ENCODE results near the gene FBN2. TPM values are rescaled to one million over a fixed set of nuclear protein-coding genes. Genes with fewer than 3 reads are reported as not detected.

FBN2 gene
- total and polyA plus RNA-seq, 2 of the 4 experiments (the other 2 are of a cell fraction): 26.7 to 69.0 TPM

GRCh38 chr5:128480906-128481633, 57.0 kb downstream of the FBN2 start:
- Histone ChIP-seq H3K9me1 (ENCODE audit: insufficient read depth, low read length) (no peaks in the 10 kb centered on the region; the same call in 1 of the 2 replicates), H2BK15ac (ENCODE audit: low read depth, low read length) (no peak overlapping the region)
- dilution Hi-C loops (cut with HindIII; ENCODE audit: low sequenced_read_pairs, unreplicated experiment): no loop called here

More at GRCh38 chr5:128480906-128481633, 57.0 kb downstream of the FBN2 start:
- no peak overlapping the region for H2AFZ ChIP-seq (replicated peaks; ENCODE audit: low read length, poor library complexity)
- CTCF ChIA-PET: no interaction called here
- 92% methylated on average over 2 of the region's 5 CpGs; no CpG with 5 or more reads in 1 of the 2 experiments for WGBS, 2 experiments (ENCODE audit: extremely low coverage in 2 of 2, insufficient read length in 1 of 2)
- DNase-seq (no peak), ATAC-seq (ENCODE audit: low read depth) (no peak)
- intact Hi-C loops (cut with micrococcal nuclease) (no loop called here), in situ Hi-C loops (cut with MboI; ENCODE audit: low sequenced_read_pairs) (loop anchor here (25.0 kb wide), 1 partner anchor 919 kb away; no protein-coding TSS in a partner anchor)
- H3K4ac ChIP-seq (ENCODE audit: low read depth, low read length): no peak overlapping the region
- no peak overlapping the region for H2BK120ac ChIP-seq (ENCODE audit: low read depth, low read length)
- H4K20me1 ChIP-seq (ENCODE audit: insufficient read depth, low read length): no peaks in the 10 kb centered on the region; the same call in 1 of the 2 replicates
- no peak overlapping the region for H2BK5ac ChIP-seq (ENCODE audit: low read depth, low read length, poor library complexity, severe bottlenecking)
- no peak overlapping the region for H3K56ac ChIP-seq (ENCODE audit: extremely low read depth, insufficient read depth, low read length)
- no peak overlapping the region for H3K14ac ChIP-seq (replicated peaks; ENCODE audit: low read depth, low read length)
- no peak overlapping the region for H4K91ac ChIP-seq (ENCODE audit: insufficient read depth, low read depth, low read length)
- H3K4me1 ChIP-seq (ENCODE audit: control insufficient read depth, insufficient read depth, low read length): no peaks in the 10 kb centered on the region
- no peak overlapping the region for H3K23ac ChIP-seq (ENCODE audit: low read depth, low read length)
- no peak overlapping the region for H3K18ac ChIP-seq (ENCODE audit: low read depth, low read length)
- H3K9me3 ChIP-seq (ENCODE audit: control insufficient read depth, insufficient read depth, low read length): no peaks in the 10 kb centered on the region
- no peak overlapping the region for H2AK5ac ChIP-seq (ENCODE audit: low read depth, low read length)
- H4K8ac ChIP-seq (ENCODE audit: low read depth in 2 of 2, low read length in 2 of 2): no peak overlapping the region
- peaks cover 5% of the 10 kb centered on the region; the same call in 1 of the 2 replicates for H3K36me3 ChIP-seq (ENCODE audit: control insufficient read depth, insufficient read depth, low read length)
- no peak overlapping the region for H3K27ac ChIP-seq (ENCODE audit: insufficient read depth, low read length)
- H3K27me3 ChIP-seq (ENCODE audit: control insufficient read depth, insufficient read depth, low read length): no peaks in the 10 kb centered on the region
- peaks cover 0 to 4% of the 10 kb centered on the region in 2 experiments; a peak in 2 of 4 replicates for H3K79me1 ChIP-seq (ENCODE audit: low read depth in 1 of 2, low read length in 2 of 2)
- no peak overlapping the region for H2AK9ac ChIP-seq (replicated peaks; ENCODE audit: low read depth, low read length, poor library complexity)
- no peak overlapping the region for H2BK20ac ChIP-seq (ENCODE audit: low read depth, low read length)
- H3K9ac ChIP-seq (ENCODE audit: low read depth, low read length): no peak overlapping the region
- H3K4me2 ChIP-seq (ENCODE audit: low read depth, low read length): no peak overlapping the region
- POLR2A ChIA-PET (ENCODE audit: unreplicated experiment): no interaction called here
- no peak overlapping the region for H4K5ac ChIP-seq (ENCODE audit: low read depth, low read length)
- BruUV-seq (replicated peaks): no TSS peak
- H3K4me3 ChIP-seq (ENCODE audit: insufficient read depth, low read depth, low read length): no peak overlapping the region
- TF ChIP-seq, protein P1, sequence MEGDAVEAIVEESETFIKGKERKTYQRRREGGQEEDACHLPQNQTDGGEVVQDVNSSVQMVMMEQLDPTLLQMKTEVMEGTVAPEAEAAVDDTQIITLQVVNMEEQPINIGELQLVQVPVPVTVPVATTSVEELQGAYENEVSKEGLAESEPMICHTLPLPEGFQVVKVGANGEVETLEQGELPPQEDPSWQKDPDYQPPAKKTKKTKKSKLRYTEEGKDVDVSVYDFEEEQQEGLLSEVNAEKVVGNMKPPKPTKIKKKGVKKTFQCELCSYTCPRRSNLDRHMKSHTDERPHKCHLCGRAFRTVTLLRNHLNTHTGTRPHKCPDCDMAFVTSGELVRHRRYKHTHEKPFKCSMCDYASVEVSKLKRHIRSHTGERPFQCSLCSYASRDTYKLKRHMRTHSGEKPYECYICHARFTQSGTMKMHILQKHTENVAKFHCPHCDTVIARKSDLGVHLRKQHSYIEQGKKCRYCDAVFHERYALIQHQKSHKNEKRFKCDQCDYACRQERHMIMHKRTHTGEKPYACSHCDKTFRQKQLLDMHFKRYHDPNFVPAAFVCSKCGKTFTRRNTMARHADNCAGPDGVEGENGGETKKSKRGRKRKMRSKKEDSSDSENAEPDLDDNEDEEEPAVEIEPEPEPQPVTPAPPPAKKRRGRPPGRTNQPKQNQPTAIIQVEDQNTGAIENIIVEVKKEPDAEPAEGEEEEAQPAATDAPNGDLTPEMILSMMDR (conservative IDR thresholded peaks at IDR 0.05; ENCODE audit: low read depth, low read length): no peak
- TF ChIP-seq NFE2L2 (IDR thresholded peaks at IDR 0.05; ENCODE audit: low read depth, low read length) (no peak), FOS (IDR thresholded peaks at IDR 0.05; ENCODE audit: low read depth, low read length) (no peak), SMC3 (IDR thresholded peaks at IDR 0.05; ENCODE audit: low read depth, low read length) (no peak), CHD1 (IDR thresholded peaks at IDR 0.05; ENCODE audit: low read depth, low read length) (no peak), MXI1 (IDR thresholded peaks at IDR 0.05; ENCODE audit: borderline replicate concordance, low read depth, low read length) (no peak), RCOR1 (IDR thresholded peaks at IDR 0.05; ENCODE audit: insufficient replicate concordance, low read length) (no peak), POLR2A (IDR thresholded peaks at IDR 0.05; ENCODE audit: low read depth, low read length) (no peak), CEBPB (IDR thresholded peaks at IDR 0.05; ENCODE audit: low read depth, low read length) (no peak), MAFK (IDR thresholded peaks at IDR 0.05; ENCODE audit: low read depth, low read length) (no peak), ELK1 (IDR thresholded peaks at IDR 0.05; ENCODE audit: borderline replicate concordance, low read depth, low read length) (no peak)
- TF ChIP-seq, protein P2, sequence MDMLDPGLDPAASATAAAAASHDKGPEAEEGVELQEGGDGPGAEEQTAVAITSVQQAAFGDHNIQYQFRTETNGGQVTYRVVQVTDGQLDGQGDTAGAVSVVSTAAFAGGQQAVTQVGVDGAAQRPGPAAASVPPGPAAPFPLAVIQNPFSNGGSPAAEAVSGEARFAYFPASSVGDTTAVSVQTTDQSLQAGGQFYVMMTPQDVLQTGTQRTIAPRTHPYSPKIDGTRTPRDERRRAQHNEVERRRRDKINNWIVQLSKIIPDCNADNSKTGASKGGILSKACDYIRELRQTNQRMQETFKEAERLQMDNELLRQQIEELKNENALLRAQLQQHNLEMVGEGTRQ (IDR thresholded peaks at IDR 0.05; ENCODE audit: low read depth, low read length): no peak
